Ishikawa (cell line): ENCODE data around the gene TENT5C.

ENCODE experiments used
- CEBPB ChIP-seq: IDR thresholded peaks from 2 replicates; pipeline ENCODE4 v1.6.1; 2012
- CREB1 ChIP-seq: IDR thresholded peaks from 2 replicates; pipeline ENCODE4 v1.6.1; 2012; ENCODE audit warnings: low read depth
- EGR1 ChIP-seq: IDR thresholded peaks from 2 replicates; pipeline ENCODE4 v1.6.1; 2012
- EP300 ChIP-seq: IDR thresholded peaks from 2 replicates; pipeline ENCODE4 v1.6.1; 2012; ENCODE audit warnings: borderline replicate concordance
- FOXM1 ChIP-seq: IDR thresholded peaks from 2 replicates; pipeline ENCODE4 v1.6.1; 2012; ENCODE audit warnings: low read depth, borderline replicate concordance
- MAX ChIP-seq: IDR thresholded peaks from 2 replicates; pipeline ENCODE4 v1.6.1; 2012
- NFIC ChIP-seq: IDR thresholded peaks from 2 replicates; pipeline ENCODE4 v1.6.1; 2012
- RAD21 ChIP-seq: IDR thresholded peaks from 2 replicates; pipeline ENCODE4 v1.6.1; 2012; ENCODE audit warnings: low read depth
- REST ChIP-seq: IDR thresholded peaks from 2 replicates; pipeline ENCODE4 v1.6.1; 2012; ENCODE audit warnings: low read depth, mild to moderate bottlenecking
- TAF1 ChIP-seq: IDR thresholded peaks from 2 replicates; pipeline ENCODE4 v1.6.1; 2012; ENCODE audit warnings: low read depth, mild to moderate bottlenecking
- TCF12 ChIP-seq: IDR thresholded peaks from 2 replicates; pipeline ENCODE4 v1.6.1; 2012; ENCODE audit warnings: low read depth
- TEAD4 ChIP-seq: IDR thresholded peaks from 2 replicates; pipeline ENCODE4 v1.6.1; 2012
- USF1 ChIP-seq: IDR thresholded peaks from 2 replicates; pipeline ENCODE4 v1.6.1; 2012
- YY1 ChIP-seq: IDR thresholded peaks from 2 replicates; pipeline ENCODE4 v1.6.1; 2012; ENCODE audit warnings: low read depth
- ZBTB7A ChIP-seq: IDR thresholded peaks from 2 replicates; pipeline ENCODE4 v1.6.1; 2012; ENCODE audit warnings: low read depth

Gene TENT5C

GRCh38 chr1:117654493-117655219 lies 48.8 kb downstream of the TENT5C start:
- TF ChIP-seq TCF12: no peak
- no peak for TF ChIP-seq CEBPB
- no peak for TF ChIP-seq TEAD4
- no peak for TF ChIP-seq RAD21
- no peak for TF ChIP-seq MAX
- no peak for TF ChIP-seq REST
- TF ChIP-seq TAF1: no peak
- TF ChIP-seq USF1: no peak
- TF ChIP-seq EGR1: no peak
- TF ChIP-seq NFIC: no peak
- no peak for TF ChIP-seq CREB1
- no peak for TF ChIP-seq ZBTB7A
- no peak for TF ChIP-seq FOXM1
- no peak for TF ChIP-seq YY1
- TF ChIP-seq EP300: no peak

- TF ChIP-seq ZBTB7A: no peak
Observed at GRCh38 chr1:117655220-117655577, 49.4 kb downstream of the TENT5C start.

GRCh38 chr1:117656202-117656641 lies 50.4 kb downstream of the TENT5C start:
- no peak for TF ChIP-seq RAD21
- no peak for TF ChIP-seq USF1
- TF ChIP-seq TAF1: no peak
- no peak for TF ChIP-seq REST
- TF ChIP-seq ZBTB7A: no peak
- TF ChIP-seq MAX: no peak
- TF ChIP-seq EGR1: no peak

GRCh38 chr1:117657031-117657430 lies 51.2 kb downstream of the TENT5C start:
- TF ChIP-seq NFIC: no peak
- no peak for TF ChIP-seq CEBPB
- no peak for TF ChIP-seq RAD21
- no peak for TF ChIP-seq CREB1

GRCh38 chr1:117657949-117658660 lies 52.3 kb downstream of the TENT5C start:
- TF ChIP-seq TAF1: no peak
- TF ChIP-seq NFIC: no peak
- TF ChIP-seq FOXM1: no peak
- no peak for TF ChIP-seq CREB1
- TF ChIP-seq TCF12: no peak
- no peak for TF ChIP-seq CEBPB
- TF ChIP-seq EP300: no peak
- no peak for TF ChIP-seq ZBTB7A
- TF ChIP-seq RAD21: no peak
- TF ChIP-seq YY1: no peak
- TF ChIP-seq TEAD4: no peak
- TF ChIP-seq REST: no peak
- TF ChIP-seq MAX: no peak
- TF ChIP-seq EGR1: no peak
